Chondrocyte (in vitro differentiated cells): ENCODE measurements around the gene ERC1. TPM values are rescaled to one million over a fixed set of nuclear protein-coding genes. Genes with fewer than 3 reads are reported as not detected.

Source experiments
- DNase-seq: peaks from one replicate; pipeline ENCODE4 v3.0.0; 2021; ENCODE audit warnings: mixed read lengths, low spot score
- H3K27ac Mint-ChIP-seq: one replicate; pipeline ENCODE4 v1.8.0; 2021; ENCODE audit warnings: mild to moderate bottlenecking, moderate library complexity, mixed read lengths; ENCODE audit not compliant: unreplicated experiment
- H3K27me3 Mint-ChIP-seq: 2 replicates; pipeline ENCODE4 v1.8.0; 2021; ENCODE audit warnings: low read depth, mixed read lengths
- H3K36me3 Mint-ChIP-seq: 2 replicates; pipeline ENCODE4 v1.8.0; 2021; ENCODE audit warnings: low read depth, mixed read lengths
- H3K4me1 Mint-ChIP-seq: 2 replicates; pipeline ENCODE4 v1.8.0; 2021; ENCODE audit warnings: low read depth, mild to moderate bottlenecking, mixed read lengths
- H3K4me3 Mint-ChIP-seq: one replicate; pipeline ENCODE4 v1.8.0; 2021; ENCODE audit warnings: mild to moderate bottlenecking, moderate library complexity, mixed read lengths; ENCODE audit not compliant: unreplicated experiment
- H3K9me3 Mint-ChIP-seq: 2 replicates; pipeline ENCODE4 v1.8.0; 2021; ENCODE audit warnings: low read depth, mixed read lengths
- total RNA-seq: library from RNA; stranded (reverse); gene quantifications from 3 replicates; pipeline ENCODE4 v1.2.1, GENCODE V29; 2021
- TF ChIP-seq, protein P1 (sequence below): fragments of 200-600 bp; sonication (generic); IDR thresholded peaks from 2 replicates; pipeline ENCODE4 v1.5.0; 2021; ENCODE audit warnings: antibody characterized with exemption, mild to moderate bottlenecking, moderate library complexity

ERC1 gene
- total RNA-seq, 1 donor from 2014 or later: 79.3 TPM

DNA sequence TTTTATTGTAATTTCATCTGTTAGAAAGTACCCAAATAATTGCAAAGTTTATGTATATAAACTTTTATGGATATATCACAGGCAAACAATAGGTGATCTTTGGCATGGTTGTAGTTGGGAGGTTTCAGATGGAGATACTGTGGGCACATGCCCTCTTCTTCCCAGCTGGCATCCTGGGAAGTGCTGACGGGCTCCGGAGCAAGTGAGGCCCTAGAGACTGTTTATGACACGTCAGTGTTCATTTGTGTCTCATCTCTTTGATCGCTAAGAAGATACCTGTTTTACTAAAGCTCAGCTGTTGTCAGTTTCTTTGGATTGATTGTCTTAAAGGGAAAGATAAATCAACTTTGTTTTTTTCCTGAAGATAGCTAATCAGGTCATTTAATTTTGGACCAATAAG lies 315.8 kb downstream of the ERC1 start:
- Mint-ChIP-seq H3K36me3 (peaks cover 1% of the 10 kb centered on the region), H3K4me1 (peaks cover 2% of the 10 kb centered on the region), H3K27ac (no peak overlapping the region), H3K27me3 (no peaks in the 10 kb centered on the region), H3K9me3 (no peaks in the 10 kb centered on the region), H3K4me3 (no peak overlapping the region)
- DNase-seq: no peak
- TF ChIP-seq, protein P1, sequence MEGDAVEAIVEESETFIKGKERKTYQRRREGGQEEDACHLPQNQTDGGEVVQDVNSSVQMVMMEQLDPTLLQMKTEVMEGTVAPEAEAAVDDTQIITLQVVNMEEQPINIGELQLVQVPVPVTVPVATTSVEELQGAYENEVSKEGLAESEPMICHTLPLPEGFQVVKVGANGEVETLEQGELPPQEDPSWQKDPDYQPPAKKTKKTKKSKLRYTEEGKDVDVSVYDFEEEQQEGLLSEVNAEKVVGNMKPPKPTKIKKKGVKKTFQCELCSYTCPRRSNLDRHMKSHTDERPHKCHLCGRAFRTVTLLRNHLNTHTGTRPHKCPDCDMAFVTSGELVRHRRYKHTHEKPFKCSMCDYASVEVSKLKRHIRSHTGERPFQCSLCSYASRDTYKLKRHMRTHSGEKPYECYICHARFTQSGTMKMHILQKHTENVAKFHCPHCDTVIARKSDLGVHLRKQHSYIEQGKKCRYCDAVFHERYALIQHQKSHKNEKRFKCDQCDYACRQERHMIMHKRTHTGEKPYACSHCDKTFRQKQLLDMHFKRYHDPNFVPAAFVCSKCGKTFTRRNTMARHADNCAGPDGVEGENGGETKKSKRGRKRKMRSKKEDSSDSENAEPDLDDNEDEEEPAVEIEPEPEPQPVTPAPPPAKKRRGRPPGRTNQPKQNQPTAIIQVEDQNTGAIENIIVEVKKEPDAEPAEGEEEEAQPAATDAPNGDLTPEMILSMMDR: no peak

DNA sequence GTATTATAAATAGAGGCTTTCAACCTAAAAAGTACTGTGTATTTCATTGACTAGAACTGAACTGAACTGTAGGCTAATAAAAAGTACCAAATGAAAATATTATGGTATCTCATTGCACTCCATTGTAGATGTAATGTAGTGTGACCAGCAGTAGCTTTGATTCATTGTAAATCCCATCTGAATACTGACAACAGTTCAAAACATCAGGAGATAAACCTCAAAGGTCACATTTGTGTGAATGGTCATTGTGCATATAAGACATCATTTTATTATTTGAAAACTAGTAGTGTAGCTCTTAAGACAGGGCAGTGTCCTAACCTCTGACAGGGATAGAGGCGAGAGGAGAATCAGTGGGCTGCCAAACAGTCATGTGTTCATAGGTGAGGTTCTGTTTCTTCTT lies 316.8 kb downstream of the ERC1 start:
- Mint-ChIP-seq H3K36me3 (peaks cover 1% of the 10 kb centered on the region), H3K4me1 (peaks cover 8% of the 10 kb centered on the region), H3K27ac (no peak overlapping the region), H3K9me3 (peaks cover 3% of the 10 kb centered on the region), H3K4me3 (no peak overlapping the region), H3K27me3 (no peaks in the 10 kb centered on the region)
- no peak for DNase-seq
- TF ChIP-seq, protein P1: no peak

DNA sequence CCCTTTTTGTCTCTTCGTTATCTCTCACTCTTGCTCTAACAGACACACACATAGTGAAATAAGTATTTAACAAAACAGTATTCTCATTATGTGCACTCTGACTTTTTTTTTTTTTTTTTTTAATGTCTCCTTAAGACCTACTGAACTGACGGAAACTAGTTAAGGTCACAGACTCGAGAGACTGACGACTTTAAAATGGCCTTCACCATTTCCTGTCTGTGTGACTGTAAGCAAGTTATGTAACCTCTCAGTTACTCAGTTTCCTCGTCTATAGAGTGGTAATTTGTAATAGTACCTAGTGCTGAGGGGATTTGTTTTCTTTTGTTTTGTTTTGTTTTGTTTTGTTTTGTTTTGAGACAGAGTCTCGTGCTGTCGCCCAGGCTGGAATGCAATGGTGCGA lies 318.6 kb downstream of the ERC1 start:
- peaks cover 11% of the 10 kb centered on the region for H3K4me1 Mint-ChIP-seq
- no peaks in the 10 kb centered on the region for H3K27me3 Mint-ChIP-seq
- no peak for DNase-seq
- H3K4me3 Mint-ChIP-seq: no peak overlapping the region
- no peak overlapping the region for H3K27ac Mint-ChIP-seq
- TF ChIP-seq, protein P1: no peak
- peaks cover 3% of the 10 kb centered on the region for H3K9me3 Mint-ChIP-seq
- no peaks in the 10 kb centered on the region for H3K36me3 Mint-ChIP-seq

DNA sequence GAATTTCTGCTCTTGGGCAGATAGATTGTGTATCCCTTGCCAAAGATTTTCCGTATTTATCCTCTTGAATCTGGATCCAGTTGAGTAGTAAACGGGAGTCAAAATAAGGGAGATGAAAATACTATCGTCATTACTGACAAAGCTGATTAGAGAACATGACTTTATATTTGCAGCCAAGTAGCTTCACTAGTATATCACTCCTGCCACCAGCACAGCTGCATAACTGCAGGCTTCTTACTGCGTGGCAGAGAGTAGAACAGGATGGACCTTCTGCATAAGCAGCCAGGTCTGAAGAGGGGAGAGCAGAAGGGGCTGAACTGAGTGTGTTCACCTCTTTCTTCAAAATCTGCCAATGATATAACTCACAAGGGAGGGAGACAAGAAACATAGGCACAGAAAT lies 319.6 kb downstream of the ERC1 start:
- H3K27me3 Mint-ChIP-seq: no peaks in the 10 kb centered on the region
- no peak for DNase-seq
- H3K4me3 Mint-ChIP-seq: no peak overlapping the region
- H3K9me3 Mint-ChIP-seq: peaks cover 5% of the 10 kb centered on the region
- TF ChIP-seq, protein P1: no peak
- H3K36me3 Mint-ChIP-seq: peaks cover 4% of the 10 kb centered on the region
- peaks cover 11% of the 10 kb centered on the region for H3K4me1 Mint-ChIP-seq
- H3K27ac Mint-ChIP-seq: no peak overlapping the region

DNA sequence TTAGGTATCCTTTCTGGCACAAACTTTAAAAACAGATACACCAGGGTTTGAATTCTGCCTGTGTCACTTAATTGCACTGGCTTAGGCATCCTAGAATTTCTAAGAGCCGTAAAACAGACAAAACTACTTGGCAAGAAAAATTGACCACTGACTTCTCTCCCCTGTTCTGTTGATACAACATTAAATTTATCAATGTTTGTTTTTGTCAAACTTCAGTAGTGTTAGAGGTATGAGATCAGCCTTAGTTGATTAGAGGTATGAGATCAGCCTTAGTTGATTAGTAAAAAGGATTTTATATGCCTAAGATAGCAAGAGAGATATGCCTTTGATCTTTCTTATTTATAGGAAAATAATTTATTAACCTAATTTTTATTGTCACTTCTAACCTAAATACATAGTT lies 320.1 kb downstream of the ERC1 start:
- Mint-ChIP-seq H3K4me1 (peaks cover 8% of the 10 kb centered on the region), H3K27ac (no peak overlapping the region), H3K36me3 (peaks cover 4% of the 10 kb centered on the region), H3K9me3 (peaks cover 5% of the 10 kb centered on the region), H3K27me3 (no peaks in the 10 kb centered on the region), H3K4me3 (no peak overlapping the region)
- TF ChIP-seq, protein P1: no peak
- DNase-seq: no peak
